ENCODE data around the gene PDPK1.
"Not testable (repeated sequence)": the region's sequence is repeated elsewhere in the genome, so short reads cannot be mapped to it uniquely, and the experiment has no call there.

PDPK1 gene

DNA sequence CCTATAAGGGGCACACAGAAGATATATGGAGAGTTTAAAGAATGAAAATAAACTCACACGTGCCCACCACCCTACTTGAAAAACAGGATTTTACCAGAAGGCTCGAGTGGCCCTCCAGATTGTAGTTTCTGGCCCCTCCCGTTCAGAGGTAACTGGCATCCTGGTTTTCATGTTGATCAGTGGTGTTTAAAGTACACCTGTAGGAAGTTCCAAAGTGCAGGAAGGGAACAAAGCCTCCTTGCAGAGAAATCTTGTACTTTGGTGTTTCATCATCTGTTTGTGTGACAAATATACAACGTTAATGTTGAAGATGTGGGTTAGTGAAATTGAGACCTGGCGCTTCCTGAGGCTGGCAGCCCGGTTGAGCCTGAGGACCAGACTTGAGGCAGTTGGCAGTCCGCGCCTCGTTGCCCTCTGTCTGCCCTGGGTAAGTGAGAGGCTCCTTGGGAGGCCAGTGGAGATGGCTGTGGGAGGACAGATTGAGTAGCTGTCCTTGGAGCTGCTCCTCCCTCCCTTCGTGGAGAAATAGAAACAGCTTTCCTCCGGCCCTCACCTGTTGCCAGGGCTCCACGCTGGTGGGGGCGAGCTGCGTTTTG, 12.6 kb downstream of the PDPK1 start:
- H3K4me1 Mint-ChIP-seq; H3K27ac Mint-ChIP-seq; H3K4me3 Mint-ChIP-seq; H3K36me3 Mint-ChIP-seq (ENCODE audit: low read depth); H3K27me3 Mint-ChIP-seq (ENCODE audit: low read depth); H3K9me3 Mint-ChIP-seq: not testable (repeated sequence)

DNA sequence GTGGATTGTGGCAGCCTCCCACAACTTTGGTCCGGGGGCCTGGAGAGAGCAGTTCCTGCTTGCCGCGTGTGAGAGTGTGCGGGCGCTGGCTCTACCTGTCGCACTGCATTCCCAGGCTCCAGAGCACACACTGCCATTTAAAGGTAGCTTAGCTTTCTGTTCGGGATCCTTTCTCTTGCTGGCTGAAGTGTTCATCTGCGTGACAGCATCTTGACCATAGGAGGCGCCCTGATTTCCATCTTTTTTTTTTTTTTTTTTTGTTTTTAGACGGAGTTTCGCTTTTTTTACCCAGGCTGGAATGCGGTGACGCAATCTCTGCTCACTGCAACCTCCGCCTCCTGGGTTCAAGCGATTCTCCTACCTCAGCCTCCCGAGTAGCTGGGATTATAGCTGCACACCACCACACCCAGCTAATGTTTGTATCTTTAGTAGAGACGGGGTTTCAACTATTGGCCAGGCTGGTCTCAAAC, 13.6 kb downstream of the PDPK1 start:
- not testable (repeated sequence) for H3K27ac Mint-ChIP-seq; H3K36me3 Mint-ChIP-seq (ENCODE audit: low read depth); H3K9me3 Mint-ChIP-seq; H3K27me3 Mint-ChIP-seq (ENCODE audit: low read depth); H3K4me3 Mint-ChIP-seq; H3K4me1 Mint-ChIP-seq
- TF ChIP-seq, protein P1, sequence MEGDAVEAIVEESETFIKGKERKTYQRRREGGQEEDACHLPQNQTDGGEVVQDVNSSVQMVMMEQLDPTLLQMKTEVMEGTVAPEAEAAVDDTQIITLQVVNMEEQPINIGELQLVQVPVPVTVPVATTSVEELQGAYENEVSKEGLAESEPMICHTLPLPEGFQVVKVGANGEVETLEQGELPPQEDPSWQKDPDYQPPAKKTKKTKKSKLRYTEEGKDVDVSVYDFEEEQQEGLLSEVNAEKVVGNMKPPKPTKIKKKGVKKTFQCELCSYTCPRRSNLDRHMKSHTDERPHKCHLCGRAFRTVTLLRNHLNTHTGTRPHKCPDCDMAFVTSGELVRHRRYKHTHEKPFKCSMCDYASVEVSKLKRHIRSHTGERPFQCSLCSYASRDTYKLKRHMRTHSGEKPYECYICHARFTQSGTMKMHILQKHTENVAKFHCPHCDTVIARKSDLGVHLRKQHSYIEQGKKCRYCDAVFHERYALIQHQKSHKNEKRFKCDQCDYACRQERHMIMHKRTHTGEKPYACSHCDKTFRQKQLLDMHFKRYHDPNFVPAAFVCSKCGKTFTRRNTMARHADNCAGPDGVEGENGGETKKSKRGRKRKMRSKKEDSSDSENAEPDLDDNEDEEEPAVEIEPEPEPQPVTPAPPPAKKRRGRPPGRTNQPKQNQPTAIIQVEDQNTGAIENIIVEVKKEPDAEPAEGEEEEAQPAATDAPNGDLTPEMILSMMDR (IDR thresholded peaks at IDR 0.05; ENCODE audit: unreplicated experiment in 3 of 3): peak in 1 of 3 experiments; percentile 20

DNA sequence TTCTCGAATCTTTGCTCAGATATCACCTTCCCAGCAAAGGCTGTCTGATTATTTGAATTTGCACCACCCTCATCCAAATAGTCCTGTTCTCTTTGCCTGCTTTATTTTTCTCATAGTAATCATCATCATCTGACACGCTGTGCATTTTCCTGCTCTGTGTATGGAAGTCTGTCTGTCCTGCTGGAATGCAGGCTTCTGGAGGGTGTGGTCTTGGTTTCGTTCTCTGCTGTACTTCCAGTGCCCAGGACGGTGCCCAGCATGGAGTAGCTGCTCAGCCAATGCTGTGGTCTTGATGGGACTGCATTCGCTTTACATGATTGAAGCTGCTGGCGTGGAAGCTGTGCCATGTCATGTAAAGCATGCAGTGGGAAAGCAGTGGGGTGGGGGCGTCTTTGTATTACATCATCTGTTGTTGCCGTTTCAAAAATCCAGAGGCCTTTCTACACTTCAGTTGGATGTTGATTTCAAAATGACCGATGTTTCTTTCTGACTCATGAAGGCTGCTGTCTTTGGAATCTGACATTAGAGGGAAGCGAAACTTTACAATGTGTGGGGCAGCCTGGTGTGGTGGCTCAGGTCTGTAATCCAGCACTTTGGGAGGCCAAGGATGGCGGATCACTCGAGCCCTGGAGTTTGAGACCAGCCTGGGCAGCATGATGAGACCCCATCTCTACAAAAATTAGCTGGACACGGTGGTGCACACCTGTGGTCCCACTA, 17.0 kb downstream of the PDPK1 start:
- H3K4me1 Mint-ChIP-seq; H3K4me3 Mint-ChIP-seq; H3K9me3 Mint-ChIP-seq; H3K36me3 Mint-ChIP-seq (ENCODE audit: low read depth); H3K27me3 Mint-ChIP-seq (ENCODE audit: low read depth); H3K27ac Mint-ChIP-seq: not testable (repeated sequence)

DNA sequence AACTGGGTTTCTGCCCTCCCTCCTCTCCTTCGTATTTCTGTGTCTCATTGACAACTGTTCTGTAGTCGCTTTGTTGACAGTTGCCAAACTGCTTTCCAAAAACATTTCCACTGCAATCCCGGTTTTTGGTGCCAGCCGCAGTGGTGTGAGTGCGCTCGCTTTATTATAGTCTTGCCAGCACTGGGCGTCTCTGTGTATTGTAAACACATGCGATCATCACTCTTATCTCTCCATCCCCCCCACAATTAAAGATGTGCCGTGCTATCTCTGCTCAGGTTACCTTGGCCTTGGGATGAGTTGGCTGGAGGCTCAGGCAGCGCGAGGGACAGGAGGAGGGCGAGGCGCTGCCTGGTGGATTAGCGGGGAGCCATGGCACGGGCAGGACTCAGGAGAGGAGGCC, 19.3 kb downstream of the PDPK1 start:
- not testable (repeated sequence) for H3K27ac Mint-ChIP-seq; H3K36me3 Mint-ChIP-seq (ENCODE audit: low read depth); H3K9me3 Mint-ChIP-seq; H3K4me3 Mint-ChIP-seq; H3K4me1 Mint-ChIP-seq; H3K27me3 Mint-ChIP-seq (ENCODE audit: low read depth)

DNA sequence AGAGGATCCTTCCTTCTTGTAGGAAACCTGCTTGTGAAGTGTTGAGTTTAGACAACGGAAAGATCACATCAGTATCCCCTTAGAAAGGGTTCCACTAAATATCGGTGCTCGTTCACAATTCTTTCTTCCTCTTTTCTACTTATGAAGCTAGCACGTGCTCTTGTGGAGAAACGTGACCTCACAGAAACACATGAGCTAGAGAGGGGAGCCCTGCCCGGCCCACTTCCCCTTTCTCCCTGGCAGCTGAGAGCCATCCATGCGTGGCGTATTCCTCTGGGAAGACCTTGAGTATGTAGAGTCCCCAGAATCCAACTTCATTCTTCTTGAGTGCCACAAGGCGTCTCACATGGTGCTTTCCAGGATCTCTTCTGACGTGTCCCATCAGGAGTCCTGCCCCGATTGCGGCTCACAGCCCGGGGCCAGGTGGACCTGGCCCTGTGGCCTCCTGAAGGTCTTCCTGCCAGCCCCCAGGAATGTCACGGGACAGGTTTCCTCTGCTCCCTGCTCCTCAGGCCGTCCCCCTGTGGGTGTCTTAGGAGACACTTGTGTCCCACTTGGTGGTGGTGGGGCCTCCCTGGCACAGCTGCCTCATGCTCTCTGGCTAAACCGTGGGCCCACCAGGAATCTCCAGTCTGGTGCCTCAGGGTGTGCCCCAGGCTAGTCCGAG, 22.4 kb downstream of the PDPK1 start:
- not testable (repeated sequence) for H3K36me3 Mint-ChIP-seq (ENCODE audit: low read depth); H3K27ac Mint-ChIP-seq; H3K27me3 Mint-ChIP-seq (ENCODE audit: low read depth); H3K4me3 Mint-ChIP-seq; H3K4me1 Mint-ChIP-seq; H3K9me3 Mint-ChIP-seq

DNA sequence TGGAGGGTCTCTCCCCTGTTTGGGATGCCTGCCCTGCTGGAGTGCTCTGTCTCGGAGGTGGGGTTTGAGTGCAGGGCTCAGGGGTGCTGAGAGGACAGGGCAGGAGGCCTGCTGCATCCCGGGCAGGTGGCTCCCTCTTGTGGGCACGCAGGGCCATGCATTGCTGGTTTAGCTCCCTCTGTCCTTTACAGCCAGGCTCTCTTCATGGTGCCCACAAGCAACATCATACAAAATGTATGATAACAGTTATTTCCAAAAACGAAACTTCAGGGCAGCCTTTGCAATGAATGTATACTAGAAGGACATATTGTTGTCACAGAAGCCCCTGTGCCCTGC, 22.9 kb downstream of the PDPK1 start:
- H3K36me3 Mint-ChIP-seq (ENCODE audit: low read depth); H3K4me1 Mint-ChIP-seq: not testable (repeated sequence)
- TF ChIP-seq, protein P1 (IDR thresholded peaks at IDR 0.05; ENCODE audit: unreplicated experiment in 3 of 3): peak; percentile 38 to 45 (median 43)

DNA sequence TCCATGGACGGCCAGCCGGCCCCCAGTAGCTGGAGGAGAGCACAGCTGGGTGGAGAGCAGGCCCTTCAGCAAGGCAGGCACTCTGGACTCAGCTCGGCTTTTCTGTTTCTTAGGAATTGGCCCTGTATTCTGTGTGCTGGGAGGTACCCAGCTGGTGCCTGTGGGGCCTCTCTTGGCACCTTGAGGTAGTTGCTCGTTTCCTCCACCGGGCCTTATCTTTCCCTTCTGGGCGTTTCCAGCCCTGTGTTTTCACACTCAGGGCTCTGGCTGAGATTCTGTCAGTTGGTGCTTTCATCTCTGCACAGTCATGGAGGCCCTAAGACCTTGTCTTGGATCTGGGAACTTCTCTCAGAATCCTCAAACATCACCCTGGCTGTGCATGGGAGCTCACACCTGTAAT, 29.7 kb downstream of the PDPK1 start:
- not testable (repeated sequence) for H3K9me3 Mint-ChIP-seq

More for the DNA sequence above, 22.9 kb downstream of the PDPK1 start:
- H3K4me3 Mint-ChIP-seq; H3K27ac Mint-ChIP-seq; H3K27me3 Mint-ChIP-seq (ENCODE audit: low read depth); H3K9me3 Mint-ChIP-seq: not testable (repeated sequence)

DNA sequence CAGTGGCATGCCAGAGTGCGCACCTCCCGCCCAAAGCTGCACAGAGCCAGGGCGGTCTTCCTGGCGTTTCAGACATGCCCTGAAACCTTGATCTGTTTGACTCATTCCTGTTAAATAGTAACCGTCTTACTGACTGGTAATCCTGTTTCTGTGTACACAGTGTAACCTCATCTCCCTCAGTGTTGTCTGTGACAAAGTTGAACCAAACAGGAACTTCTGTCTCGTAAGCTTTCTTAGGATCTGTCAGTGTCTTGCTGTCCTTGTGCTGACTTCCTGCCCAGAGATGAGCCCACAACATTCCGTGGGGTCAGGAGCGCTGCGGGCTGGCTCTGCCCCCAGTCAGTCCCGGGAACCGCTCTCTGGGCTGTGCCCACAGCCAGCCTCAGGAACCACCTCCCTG, 30.8 kb downstream of the PDPK1 start:
- H3K27ac Mint-ChIP-seq; H3K27me3 Mint-ChIP-seq (ENCODE audit: low read depth); H3K36me3 Mint-ChIP-seq (ENCODE audit: low read depth); H3K4me3 Mint-ChIP-seq; H3K9me3 Mint-ChIP-seq; H3K4me1 Mint-ChIP-seq: not testable (repeated sequence)

More for the DNA sequence above, 29.7 kb downstream of the PDPK1 start:
- not testable (repeated sequence) for H3K4me1 Mint-ChIP-seq; H3K27ac Mint-ChIP-seq; H3K4me3 Mint-ChIP-seq; H3K36me3 Mint-ChIP-seq (ENCODE audit: low read depth); H3K27me3 Mint-ChIP-seq (ENCODE audit: low read depth)

DNA sequence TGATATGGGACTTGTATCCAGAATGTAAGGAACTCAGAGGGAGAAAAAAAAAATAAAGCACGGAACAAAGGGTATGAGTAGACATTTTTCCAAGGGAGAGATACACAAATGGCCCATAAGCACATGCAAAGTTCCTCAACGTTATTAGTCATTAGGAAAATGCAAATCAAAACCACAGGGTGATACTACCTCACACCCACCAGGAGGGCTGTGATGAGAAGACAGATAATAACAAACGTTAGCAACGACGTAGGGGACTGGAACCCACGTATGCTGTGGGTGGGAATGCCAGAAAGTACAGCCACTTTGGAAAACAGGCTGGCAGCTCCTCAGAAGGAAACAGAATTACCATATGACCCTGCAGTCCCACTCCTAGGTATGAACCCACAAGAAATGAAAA, 34.9 kb downstream of the PDPK1 start:
- not testable (repeated sequence) for H3K27me3 Mint-ChIP-seq (ENCODE audit: low read depth); H3K4me1 Mint-ChIP-seq; H3K9me3 Mint-ChIP-seq; H3K27ac Mint-ChIP-seq; H3K36me3 Mint-ChIP-seq (ENCODE audit: low read depth); H3K4me3 Mint-ChIP-seq

DNA sequence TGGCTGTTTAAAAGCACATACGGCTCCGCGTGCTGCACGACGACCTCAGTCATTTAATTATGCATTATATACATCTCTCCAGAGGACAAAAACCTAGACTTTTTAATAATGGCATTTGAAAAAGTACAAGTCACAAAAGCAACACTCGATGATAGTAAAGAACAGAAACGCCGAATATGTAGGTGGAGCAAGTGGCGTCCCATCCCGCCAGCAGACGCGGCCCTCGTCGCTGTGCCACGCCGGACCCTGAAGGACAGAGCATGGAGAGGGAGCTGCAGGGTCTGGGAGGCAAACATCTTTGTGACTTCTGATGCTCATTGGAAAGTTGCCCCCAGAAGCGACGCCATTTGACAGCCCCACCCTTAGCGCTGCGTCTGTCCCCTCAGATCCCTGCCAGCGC, 38.0 kb downstream of the PDPK1 start:
- not testable (repeated sequence) for H3K27ac Mint-ChIP-seq; H3K4me1 Mint-ChIP-seq; H3K4me3 Mint-ChIP-seq; H3K27me3 Mint-ChIP-seq (ENCODE audit: low read depth); H3K36me3 Mint-ChIP-seq (ENCODE audit: low read depth); H3K9me3 Mint-ChIP-seq

DNA sequence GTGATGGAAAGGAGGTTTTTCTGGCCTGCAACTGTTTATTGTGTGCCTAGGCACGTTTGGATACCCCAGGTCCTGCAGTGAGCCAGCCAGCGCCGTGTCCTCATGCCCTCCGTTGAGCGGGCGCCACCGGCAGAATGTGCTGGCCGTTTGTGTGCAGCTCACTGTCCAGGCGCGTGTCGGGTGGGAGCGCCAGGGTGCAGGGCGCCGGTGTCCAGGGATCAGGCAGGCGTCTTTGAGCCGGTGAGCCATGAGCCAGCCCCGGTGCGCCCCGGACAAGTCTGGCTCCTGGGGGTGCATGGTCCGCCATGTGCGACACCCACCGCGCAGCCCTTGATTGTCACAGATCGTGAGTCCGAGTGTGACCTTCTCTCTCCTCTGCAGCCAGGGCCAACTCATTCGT, 39.2 kb downstream of the PDPK1 start:
- not testable (repeated sequence) for H3K4me3 Mint-ChIP-seq; H3K9me3 Mint-ChIP-seq; H3K27ac Mint-ChIP-seq; H3K27me3 Mint-ChIP-seq (ENCODE audit: low read depth); H3K36me3 Mint-ChIP-seq (ENCODE audit: low read depth); H3K4me1 Mint-ChIP-seq

DNA sequence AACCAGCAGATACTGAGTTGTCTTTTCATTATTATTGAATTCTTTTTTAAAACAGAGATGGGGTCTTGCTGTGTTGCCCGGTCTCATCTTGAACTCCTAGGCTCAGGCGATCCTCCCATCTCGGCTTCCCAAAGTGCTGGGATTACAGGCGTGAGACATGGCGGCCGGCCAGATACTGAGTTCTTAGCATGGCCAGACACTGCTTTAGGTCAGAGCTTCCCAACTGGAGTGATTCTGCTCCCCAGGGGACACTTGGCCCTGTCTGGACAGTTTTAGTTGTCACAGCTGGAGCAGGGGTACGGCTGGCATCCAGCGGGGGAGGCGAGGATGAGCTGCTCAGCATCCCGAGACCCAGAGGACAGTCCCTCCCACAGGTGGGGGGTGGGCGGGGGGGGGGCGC, 41.1 kb downstream of the PDPK1 start:
- H3K27ac Mint-ChIP-seq; H3K36me3 Mint-ChIP-seq (ENCODE audit: low read depth); H3K9me3 Mint-ChIP-seq; H3K27me3 Mint-ChIP-seq (ENCODE audit: low read depth); H3K4me1 Mint-ChIP-seq; H3K4me3 Mint-ChIP-seq: not testable (repeated sequence)

DNA sequence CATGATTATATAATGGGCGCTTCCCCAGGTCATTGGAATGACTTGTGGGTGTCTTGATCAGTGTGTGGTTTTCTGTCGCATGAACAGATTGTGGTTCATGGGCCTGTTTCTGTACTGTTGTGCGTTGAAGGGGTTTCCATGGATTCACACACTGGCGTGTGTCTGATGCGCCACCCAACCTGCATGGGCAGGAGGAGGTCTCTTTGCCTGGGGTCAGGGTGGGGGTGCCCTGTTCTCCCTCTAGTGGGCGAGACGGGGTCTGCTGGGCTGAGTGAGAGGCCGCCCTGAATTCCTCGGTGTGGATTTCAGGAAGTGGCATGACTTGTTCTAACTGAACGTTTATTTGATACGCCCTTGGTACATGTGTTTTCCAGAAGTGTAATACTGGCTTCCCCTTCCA, 42.3 kb downstream of the PDPK1 start:
- not testable (repeated sequence) for H3K4me1 Mint-ChIP-seq; H3K36me3 Mint-ChIP-seq (ENCODE audit: low read depth); H3K4me3 Mint-ChIP-seq; H3K27ac Mint-ChIP-seq; H3K27me3 Mint-ChIP-seq (ENCODE audit: low read depth); H3K9me3 Mint-ChIP-seq

Data from nephron (organoid).